Measurements from ENCODE around the gene PLEKHA7.

- TF ChIP-seq CTCF (IDR thresholded peaks at IDR 0.05; ENCODE audit: low read depth, low read length, poor library complexity, severe bottlenecking) (no peak), EZH2phosphoT487 (IDR thresholded peaks at IDR 0.05; ENCODE audit: borderline replicate concordance, low read length) (no peak)
Observed at GRCh38 chr11:16977994-16978315, 36.3 kb downstream of the PLEKHA7 start.

Measured in DOHH2 (cell line).